ENCODE measurements around the gene RPL28. TPM values are rescaled to one million over a fixed set of nuclear protein-coding genes. Genes with fewer than 3 reads are reported as not detected.

The RPL28 gene
- total RNA-seq, 1 donor from 2014 or later, result 2,509 TPM

GRCh38 chr19:55423225-55424005 is 37.7 kb downstream of the RPL28 start:
- no peak for DNase-seq (ENCODE audit: low spot score)

DNA sequence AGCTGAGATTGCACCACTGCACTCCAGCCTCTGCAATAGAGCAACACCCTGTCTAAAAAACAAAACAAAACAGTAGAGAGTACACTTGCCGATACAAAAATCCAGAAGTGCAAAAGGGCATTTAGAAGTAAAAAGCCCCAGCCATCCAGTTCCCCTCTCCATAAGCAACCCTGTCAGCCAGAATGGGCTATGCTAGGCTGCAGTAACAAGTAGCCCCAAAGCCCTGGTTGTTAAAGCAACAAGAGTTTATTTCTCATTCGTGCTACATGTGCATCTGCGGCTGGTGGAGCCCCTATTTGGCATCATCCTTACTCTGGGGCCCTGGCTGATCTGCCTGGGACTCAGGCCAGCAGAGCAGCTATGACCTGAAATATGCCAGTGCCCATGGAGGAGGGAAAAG is 38.8 kb downstream of the RPL28 start:
- no peak for DNase-seq (ENCODE audit: low spot score)

- no peak for DNase-seq (ENCODE audit: low spot score)
These were observed 40.3 kb downstream of the RPL28 start for GRCh38 chr19:55426042-55426441.

DNA sequence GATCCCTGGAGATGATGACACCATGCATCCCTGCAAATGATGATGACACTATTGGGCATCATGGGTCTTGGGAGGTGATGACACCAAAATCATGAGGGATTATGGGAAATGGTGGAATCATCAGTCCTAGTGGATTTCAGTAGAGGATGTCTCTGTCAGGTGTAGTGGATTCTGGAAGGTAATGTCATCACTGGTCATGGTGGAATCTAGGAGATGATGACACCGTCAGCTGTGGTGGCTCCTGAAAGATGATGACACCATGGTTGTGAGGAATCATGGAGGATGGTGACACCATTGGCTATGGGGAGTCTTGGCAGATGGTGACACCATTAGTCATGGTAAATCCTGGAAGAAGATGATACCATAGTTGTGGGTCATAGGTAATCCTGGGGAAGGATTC is 45.5 kb downstream of the RPL28 start:
- no peak for DNase-seq (ENCODE audit: low spot score)

GRCh38 chr19:55432241-55432959 is 46.7 kb downstream of the RPL28 start:
- DNase-seq (ENCODE audit: low spot score), result no peak

DNA sequence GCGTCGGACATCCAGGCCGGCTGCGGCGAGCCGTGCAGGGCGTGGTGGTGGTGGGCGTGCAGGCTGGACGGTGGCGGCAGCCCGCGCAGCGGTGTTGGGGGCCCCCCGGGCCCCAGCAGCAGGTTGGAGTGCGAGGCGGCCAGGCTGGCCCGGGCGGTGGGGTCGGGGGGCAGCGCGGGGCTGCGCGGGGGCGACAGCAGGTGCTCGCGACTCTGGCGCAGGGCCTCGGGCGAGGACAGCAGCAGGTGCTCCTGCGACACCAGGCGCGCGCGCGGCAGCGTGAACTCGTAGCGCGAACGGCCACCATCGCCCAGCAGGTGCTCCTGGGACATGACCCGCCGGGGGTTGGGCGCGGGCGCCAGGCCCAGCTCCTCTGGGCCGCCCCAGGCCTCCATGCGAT is 47.6 kb downstream of the RPL28 start:
- no peak for DNase-seq (ENCODE audit: low spot score)

GRCh38 chr19:55434356-55434919 is 48.7 kb downstream of the RPL28 start:
- DNase-seq (ENCODE audit: low spot score), result no peak

GRCh38 chr19:55435020-55435419 is 49.3 kb downstream of the RPL28 start:
- no peak for DNase-seq (ENCODE audit: low spot score)

DNA sequence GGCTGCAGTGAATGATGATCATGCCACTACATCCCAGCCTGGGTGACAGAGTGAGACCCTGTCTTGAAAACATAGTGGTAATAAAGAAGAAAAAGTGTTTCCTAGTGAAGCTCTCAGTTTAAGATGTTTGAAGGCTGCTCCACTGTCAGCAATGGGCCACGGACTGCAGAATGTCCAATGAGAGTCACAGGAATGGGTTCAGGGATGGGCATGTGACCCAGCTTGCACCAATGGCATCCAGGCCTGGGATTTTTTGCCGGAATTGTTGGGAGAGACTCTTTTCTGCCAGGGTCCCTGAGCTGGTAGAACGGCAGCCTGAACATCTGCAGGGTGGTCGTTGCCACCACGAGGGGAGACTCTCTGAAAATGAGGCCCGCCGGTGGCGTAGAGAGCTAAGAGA is 51.1 kb downstream of the RPL28 start:
- DNase-seq (ENCODE audit: low spot score), result no peak

GRCh38 chr19:55437410-55437809 is 51.7 kb downstream of the RPL28 start:
- no peak for DNase-seq (ENCODE audit: low spot score)

GRCh38 chr19:55439052-55439451 is 53.3 kb downstream of the RPL28 start:
- DNase-seq (ENCODE audit: low spot score), result no peak

DNA sequence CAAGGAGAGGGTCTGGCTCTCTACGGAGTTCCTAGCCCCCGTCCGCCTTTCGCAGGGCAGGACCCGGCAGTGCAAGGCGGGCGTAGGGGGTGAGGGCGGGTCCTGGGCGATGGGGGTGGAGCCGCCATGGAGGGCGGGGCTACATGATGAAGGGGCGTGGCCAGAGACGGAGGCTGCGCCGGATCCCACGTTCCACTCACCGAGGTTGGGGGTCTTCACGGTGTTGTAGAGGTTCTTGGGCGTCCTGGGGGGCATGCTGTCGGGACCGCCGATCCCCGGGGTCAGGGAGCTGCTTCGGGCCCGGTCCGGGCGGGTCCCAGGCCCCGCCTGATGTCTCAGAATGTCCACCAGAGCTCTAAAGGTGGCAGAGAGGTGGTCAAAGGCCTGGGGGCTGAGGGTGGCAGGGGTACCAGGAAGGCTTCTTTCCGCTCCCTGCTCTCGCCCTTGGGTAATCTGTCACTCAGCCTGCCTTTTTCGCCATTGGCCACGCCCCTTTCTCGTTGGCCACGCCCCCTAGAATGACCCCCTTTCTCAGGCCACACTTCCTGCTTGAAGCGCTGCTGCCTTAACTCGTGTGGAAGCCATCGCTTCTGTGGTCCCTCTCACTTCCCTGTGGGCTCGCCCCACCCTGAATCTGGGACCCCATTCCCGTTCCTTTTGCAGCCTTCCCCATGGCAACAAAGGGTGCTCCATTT is 54.8 kb downstream of the RPL28 start:
- no peak for DNase-seq (ENCODE audit: low spot score)

DNA sequence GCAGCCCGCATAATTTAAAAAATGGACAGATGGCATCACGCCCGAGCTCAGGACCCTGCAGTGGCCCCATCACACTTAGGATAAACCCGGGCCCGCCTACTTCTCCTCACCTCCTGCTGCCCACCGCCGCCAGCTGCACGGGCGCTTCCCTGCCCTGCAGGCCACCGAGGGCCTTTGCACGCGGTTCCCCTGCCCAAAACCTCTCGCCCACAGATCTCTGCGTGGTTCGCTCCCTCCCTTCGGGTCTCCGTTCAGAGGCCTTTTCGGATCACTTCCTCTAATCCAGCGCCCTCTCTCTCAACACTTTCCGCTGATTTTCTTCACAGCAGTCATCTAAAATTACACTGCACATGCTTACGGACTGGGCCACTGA is 55.6 kb downstream of the RPL28 start:
- DNase-seq (ENCODE audit: low spot score), result no peak

- no peak for DNase-seq (ENCODE audit: low spot score)
These were observed 56.1 kb downstream of the RPL28 start for GRCh38 chr19:55441692-55442321.

DNA sequence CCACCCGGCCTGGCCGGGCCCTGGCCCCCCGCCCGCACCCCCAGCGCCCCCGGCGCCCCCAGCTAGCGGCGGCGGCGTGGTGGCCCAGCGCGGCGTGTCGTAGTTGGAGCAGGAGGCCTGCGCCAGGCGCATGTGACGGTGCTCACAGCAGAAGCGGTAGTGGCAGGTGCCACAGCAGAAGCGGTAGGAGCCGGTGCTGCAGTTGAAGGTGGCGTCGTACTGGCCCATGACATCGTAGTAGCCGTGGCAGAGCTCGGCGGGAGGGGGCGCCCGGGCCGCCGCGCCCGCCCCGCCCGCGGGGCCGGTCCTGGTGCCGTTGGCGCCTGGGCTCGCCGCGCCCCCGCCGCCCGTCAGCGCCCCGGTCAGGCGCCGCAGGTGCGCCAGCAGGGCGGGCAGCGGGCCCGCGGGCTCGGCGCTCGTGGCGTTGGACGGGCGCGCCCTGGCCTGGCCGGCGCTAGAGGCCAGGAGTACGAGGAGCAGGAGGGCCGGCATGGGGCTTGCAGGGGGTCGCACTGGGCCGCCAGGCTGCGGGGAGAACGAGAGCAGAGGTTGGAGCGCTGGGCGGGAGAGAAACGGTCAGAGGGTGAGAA is 56.7 kb downstream of the RPL28 start:
- no peak for DNase-seq (ENCODE audit: low spot score)

DNA sequence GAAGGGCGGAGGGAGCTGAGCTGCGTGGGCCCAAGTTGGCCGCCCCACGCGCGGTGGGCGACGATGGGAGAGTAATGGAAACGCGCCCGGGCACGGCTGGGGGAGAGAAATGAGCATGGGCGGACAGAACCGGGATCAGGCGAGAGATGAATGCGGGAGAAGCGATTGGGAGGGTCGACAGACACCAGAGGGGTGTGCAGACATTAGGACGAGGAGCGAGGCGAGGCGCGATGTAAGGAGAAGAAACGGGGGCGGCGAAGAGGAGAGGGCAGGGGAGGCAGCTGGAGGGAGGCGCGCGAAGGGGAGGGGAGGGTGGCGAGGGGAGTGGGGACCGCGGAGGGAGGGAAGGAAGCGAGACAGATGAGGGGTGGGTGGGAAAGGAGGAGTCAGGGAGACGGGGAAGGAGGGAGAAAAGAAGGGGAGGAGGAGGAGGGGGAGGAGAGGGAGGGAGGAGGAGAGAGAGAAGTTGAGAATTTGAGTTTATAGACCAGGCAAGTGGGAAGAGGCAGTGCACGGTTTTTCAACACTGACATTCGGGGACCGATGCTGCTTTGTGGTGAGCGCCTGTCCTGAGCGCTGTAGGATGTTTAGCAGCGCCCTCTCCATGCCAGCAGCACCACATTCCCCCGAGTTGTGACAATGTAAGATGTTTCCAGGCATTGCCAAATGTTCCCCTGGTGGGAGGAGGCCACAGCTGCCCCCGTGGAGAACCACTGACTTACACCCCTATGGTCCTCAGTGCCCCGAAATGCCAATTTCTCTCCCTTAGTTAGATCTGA is 57.5 kb downstream of the RPL28 start, which contains the start of gene SHISA7:
Gene SHISA7, minus strand, starts transcription at position 256 of the 779 bp plus-strand sequence. CDS start 437 bp downstream, outside the sequence.
- DNase-seq (ENCODE audit: low spot score), result no peak

GRCh38 chr19:55443824-55444480 is 58.2 kb downstream of the RPL28 start:
- no peak for DNase-seq (ENCODE audit: low spot score)

DNA sequence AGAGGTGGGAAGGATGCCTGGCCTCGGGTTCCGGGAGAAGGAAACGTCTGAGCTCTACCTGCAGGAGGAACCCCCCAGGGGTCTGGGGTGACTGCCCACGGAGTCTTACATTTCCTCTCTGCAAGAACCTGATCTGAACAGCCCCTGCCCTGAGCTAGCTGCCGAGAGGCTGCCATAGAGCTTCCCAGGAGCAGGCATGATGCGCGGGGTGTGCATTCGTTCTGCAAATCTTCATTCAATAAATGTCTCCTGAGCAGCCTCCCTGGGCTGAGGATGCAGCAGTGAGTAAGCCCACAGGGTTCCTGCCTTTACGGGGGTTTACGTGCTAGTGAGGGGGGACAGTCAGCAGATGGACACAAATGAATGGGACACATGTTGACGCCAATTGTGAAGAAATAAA is 58.9 kb downstream of the RPL28 start:
- no peak for DNase-seq (ENCODE audit: low spot score)

- peak; percentile 67 for DNase-seq (ENCODE audit: low spot score)
These were observed 60.3 kb downstream of the RPL28 start for GRCh38 chr19:55446060-55446459.
